WI38 (cell line): ENCODE data around the gene CCDC197.

ENCODE experiments used
- H3K4me3 ChIP-seq: 2 replicates; pipeline ENCODE4 v1.5.1; 2011; ENCODE audit warnings: low read depth, mild to moderate bottlenecking, control low read depth, low read length
- CTCF ChIP-seq: IDR thresholded peaks from 2 replicates; pipeline ENCODE4 v1.5.1; 2012; ENCODE audit warnings: low read depth, mild to moderate bottlenecking, control low read depth, low read length

Gene CCDC197

GRCh38 chr14:94010625-94011024 is 13.5 kb downstream of the CCDC197 start:
- no peak for TF ChIP-seq CTCF
- H3K4me3 ChIP-seq = no peak overlapping the region

- TF ChIP-seq CTCF = no peak
- no peak overlapping the region for H3K4me3 ChIP-seq
These were observed 14.7 kb downstream of the CCDC197 start for GRCh38 chr14:94011795-94012194.

- no peak for TF ChIP-seq CTCF
- no peak overlapping the region for H3K4me3 ChIP-seq
These were observed 17.3 kb downstream of the CCDC197 start for GRCh38 chr14:94014382-94014781.

GRCh38 chr14:94015223-94015622 is 18.1 kb downstream of the CCDC197 start:
- H3K4me3 ChIP-seq = no peak overlapping the region
- TF ChIP-seq CTCF = no peak

GRCh38 chr14:94016446-94016976 is 19.4 kb downstream of the CCDC197 start:
- no peak overlapping the region for H3K4me3 ChIP-seq
- no peak for TF ChIP-seq CTCF

- no peak overlapping the region for H3K4me3 ChIP-seq
- TF ChIP-seq CTCF = no peak
These were observed 21.2 kb downstream of the CCDC197 start for GRCh38 chr14:94018308-94018707.

- no peak for TF ChIP-seq CTCF
- no peak overlapping the region for H3K4me3 ChIP-seq
These were observed 22.2 kb downstream of the CCDC197 start for GRCh38 chr14:94019329-94019728.
